ENCODE data around the gene NKD2. TPM values are rescaled to one million over a fixed set of nuclear protein-coding genes. Genes with fewer than 3 reads are reported as not detected.

The NKD2 gene
- total RNA-seq, result 0.26 and 0.51 TPM in 2 replicates

DNA sequence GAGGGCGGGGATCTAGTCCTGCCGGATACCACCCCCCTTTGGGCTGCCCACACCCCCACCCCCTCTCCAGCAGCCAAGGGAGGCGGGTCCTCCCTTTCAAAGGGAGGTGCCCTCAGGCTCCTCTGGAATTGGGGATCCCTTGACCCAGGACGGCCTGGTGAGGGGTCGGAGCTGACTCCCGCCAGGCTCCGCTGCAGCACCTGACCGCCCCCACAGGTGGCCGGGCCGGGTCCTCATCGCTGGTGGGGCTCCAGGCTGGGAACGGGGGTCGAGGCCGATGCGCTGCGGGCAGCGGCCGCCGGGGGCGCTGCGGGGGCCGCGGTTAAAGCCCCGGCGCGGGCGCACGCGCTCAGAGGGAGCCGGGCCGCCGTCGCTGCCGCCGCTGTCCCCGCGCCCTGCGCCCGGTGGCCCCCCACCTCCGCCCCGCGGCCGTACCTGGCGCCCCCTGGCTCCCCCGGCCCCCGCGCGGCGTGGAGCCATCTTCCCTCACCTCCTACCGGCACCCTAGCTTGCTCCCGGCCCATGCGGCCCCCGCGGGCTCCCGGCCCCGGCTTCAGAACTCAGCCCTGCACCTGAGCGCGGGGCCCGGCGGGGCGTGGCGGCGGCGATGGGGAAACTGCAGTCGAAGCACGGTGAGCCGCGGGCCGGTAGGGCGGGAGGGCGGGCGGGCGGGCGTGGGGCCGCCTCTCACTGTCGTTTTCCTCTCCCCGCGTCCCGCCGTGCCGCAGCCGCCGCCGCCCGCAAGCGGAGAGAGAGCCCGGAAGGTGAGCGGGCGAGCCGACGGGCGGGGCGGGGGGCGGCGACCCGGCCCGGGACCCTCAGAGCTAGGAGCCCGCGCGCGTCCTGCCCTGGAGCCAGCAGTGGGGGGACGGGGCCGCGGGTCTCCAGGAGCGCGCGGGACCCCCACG lies at the start of gene NKD2:
Gene NKD2, plus strand, starts transcription at position 352 of the 908 bp plus-strand sequence. Its CDS starts 256 bp downstream, at position 608.
- H3K4me3 ChIP-seq (ENCODE audit: low read depth, low read length), result peak within 1 kb of the TSS; percentile 8
- no peaks in the 10 kb centered on the region for H3K36me3 ChIP-seq (ENCODE audit: control insufficient read depth, insufficient read depth, low read length)
- peak; percentile 46 for TF ChIP-seq CTCF (IDR thresholded peaks at IDR 0.05; ENCODE audit: insufficient read depth, low read length, severe bottlenecking)
- H3K27me3 ChIP-seq (ENCODE audit: control insufficient read depth, insufficient read depth, low read length), result peaks cover 39% of the 10 kb centered on the region
- no peak for FAIRE-seq
- DNase-seq (ENCODE audit: low read depth), result no peak

DNA sequence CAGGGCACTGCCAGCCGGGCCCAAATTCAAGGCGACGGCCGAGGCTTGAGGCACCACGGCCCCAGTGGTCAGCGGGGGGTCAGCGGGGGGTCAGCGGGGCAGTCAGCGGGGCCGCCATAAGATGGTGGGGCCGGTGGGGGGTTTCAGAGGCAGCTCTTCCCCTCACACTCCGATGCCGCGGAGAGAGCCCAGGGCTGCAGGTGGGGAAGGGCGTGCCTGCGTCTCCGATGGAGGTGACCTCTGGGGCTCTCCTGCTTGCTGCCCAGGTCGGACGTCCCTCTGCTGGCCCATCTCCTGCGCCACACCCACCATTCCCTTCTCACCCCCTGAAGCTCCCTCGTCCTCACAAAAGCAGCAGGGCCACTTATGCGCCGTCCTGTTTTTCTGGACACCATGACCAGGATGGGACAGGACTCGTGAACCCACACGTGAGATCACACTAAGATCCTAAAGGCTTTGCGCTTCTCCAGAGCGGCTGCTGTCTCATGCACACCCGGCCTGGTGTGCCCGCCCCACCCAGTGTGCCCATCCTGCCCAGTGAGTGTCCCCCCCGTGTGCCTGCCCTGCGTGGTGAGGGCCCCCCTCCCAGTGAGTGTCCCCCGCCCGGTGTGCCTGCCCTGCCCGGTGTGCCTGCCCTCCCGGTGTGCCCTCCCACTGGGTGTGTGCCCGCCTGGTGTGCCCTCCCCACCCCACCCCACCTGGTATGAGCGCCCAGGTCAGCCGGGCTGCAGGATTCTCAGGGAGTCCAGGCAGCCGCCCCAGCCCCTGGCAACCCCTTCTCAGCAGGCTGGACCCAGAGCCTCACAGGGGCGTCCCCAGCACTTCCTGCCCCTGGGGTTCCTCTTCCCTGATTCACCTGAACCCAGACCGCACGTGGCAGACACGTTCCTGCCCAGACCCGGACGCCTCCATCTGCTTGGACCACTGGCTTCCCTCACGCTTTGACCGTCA lies 48.7 kb upstream of the NKD2 start:
- Histone ChIP-seq H3K36me3 (ENCODE audit: control insufficient read depth, insufficient read depth, low read length) (no peaks in the 10 kb centered on the region), H3K27me3 (ENCODE audit: control insufficient read depth, insufficient read depth, low read length) (peaks cover 5% of the 10 kb centered on the region), H3K4me3 (ENCODE audit: low read depth, low read length) (no peak overlapping the region)
- TF ChIP-seq CTCF (IDR thresholded peaks at IDR 0.05; ENCODE audit: insufficient read depth, low read length, severe bottlenecking), result no peak
- DNase-seq (ENCODE audit: low read depth) (no peak), FAIRE-seq (no peak)

DNA sequence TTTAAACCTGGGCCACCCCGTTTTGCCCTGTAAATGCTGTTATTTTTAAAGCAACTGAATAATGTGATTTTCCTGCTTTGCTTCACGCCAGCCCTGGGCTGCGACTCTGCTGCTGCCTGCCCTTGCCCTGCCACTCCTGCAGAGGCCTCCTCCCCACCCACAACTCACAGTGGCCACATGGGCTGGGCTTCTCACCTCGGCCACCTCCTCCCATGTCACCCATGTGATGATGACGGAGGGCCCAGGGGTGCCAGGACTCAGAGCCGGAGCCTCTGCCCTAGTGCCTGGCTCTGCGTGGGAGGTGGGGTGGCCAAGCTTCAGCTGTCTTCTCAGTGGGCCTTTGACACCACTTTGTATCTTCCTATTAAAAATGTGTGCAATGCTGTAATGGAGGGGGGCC lies 48.1 kb upstream of the NKD2 start:
- peaks cover 5% of the 10 kb centered on the region for H3K27me3 ChIP-seq (ENCODE audit: control insufficient read depth, insufficient read depth, low read length)
- H3K4me3 ChIP-seq (ENCODE audit: low read depth, low read length), result no peak overlapping the region
- no peak for TF ChIP-seq CTCF (IDR thresholded peaks at IDR 0.05; ENCODE audit: insufficient read depth, low read length, severe bottlenecking)
- FAIRE-seq (no peak), DNase-seq (ENCODE audit: low read depth) (no peak)
- no peaks in the 10 kb centered on the region for H3K36me3 ChIP-seq (ENCODE audit: control insufficient read depth, insufficient read depth, low read length)

DNA sequence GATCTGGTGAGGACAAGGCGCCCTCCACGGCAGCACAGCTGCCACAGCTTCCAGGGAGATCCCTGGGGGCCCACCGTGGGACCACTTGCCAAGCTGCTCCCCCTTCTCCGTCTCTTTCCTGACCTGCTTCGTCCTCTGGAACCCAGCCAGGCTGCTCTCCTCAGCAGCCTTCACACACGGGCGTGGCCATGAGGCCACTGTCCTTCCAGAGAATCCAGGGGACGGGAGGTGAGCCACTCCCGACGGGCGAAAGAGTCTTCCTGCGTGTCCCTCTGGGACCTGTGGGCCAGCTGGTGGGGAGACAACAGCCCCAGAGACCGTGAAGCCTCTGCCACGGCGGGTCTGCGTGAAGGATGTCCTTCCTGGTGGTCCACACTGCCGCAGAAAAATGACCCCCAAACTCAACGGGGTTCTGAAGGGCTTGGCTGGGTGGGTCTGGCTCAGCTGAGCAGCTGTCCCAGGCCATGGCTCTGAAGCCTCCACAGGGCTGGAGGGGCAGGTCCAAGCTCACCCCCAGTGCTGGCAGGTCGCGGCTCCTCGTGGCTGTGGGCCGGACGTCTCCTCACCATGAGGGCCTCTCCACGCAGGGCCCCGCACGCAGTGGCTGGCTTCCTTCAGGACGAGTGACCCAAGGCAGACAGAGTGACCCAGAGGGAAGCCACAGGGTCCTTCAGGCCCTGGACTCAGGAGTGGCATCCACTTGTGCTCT lies 47.4 kb upstream of the NKD2 start:
- Histone ChIP-seq H3K4me3 (ENCODE audit: low read depth, low read length) (no peak overlapping the region), H3K27me3 (ENCODE audit: control insufficient read depth, insufficient read depth, low read length) (peaks cover 2% of the 10 kb centered on the region), H3K36me3 (ENCODE audit: control insufficient read depth, insufficient read depth, low read length) (no peaks in the 10 kb centered on the region)
- DNase-seq (ENCODE audit: low read depth) (no peak), FAIRE-seq (no peak)
- no peak for TF ChIP-seq CTCF (IDR thresholded peaks at IDR 0.05; ENCODE audit: insufficient read depth, low read length, severe bottlenecking)

DNA sequence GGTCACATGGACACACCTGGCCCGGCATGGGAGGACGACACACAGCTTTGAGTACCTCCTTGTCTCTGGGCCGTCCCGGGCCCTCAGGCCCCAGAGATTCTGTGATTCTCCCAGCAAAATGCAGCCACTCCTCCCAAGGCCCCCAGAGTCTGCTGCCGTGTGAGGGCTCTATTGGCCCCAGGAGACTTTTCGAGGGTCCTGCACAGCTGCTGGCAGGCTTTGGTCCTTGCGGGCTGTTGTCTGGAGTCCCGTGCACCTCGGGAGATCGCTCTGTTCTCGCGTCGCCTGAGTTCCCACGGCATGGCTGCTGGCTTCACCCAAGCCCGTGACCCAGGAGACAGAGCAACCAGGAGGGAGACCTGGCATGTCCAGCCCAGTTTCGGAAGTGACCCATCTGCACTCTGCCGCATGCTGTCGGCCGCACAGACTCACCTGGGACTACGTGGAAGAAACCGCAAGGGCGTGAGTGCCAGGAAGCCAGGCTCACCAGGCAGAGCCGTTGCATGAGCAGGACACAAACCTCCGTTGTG lies 46.8 kb upstream of the NKD2 start:
- peaks cover 2% of the 10 kb centered on the region for H3K27me3 ChIP-seq (ENCODE audit: control insufficient read depth, insufficient read depth, low read length)
- no peaks in the 10 kb centered on the region for H3K36me3 ChIP-seq (ENCODE audit: control insufficient read depth, insufficient read depth, low read length)
- no peak overlapping the region for H3K4me3 ChIP-seq (ENCODE audit: low read depth, low read length)
- DNase-seq (ENCODE audit: low read depth) (no peak), FAIRE-seq (no peak)
- TF ChIP-seq CTCF (IDR thresholded peaks at IDR 0.05; ENCODE audit: insufficient read depth, low read length, severe bottlenecking), result no peak
